Duodenal mucosa (tissue), 2 donors: Measurements from ENCODE around the gene C3orf85.
"Not testable (repeated sequence)": the region's sequence is repeated elsewhere in the genome, so short reads cannot be mapped to it uniquely, and the experiment has no call there.

Experiments
- H3K27ac ChIP-seq: one replicate; pipeline ENCODE4 v1.7.0; 2013; ENCODE audit warnings: low read depth, low read length
- H3K27me3 ChIP-seq, 2 donors: one replicate each; pipeline ENCODE4 v1.7.0; 2013; ENCODE audit warnings: low read length in 2 of 2, control low read depth in 1 of 2; ENCODE audit not compliant: insufficient read depth in 2 of 2, control insufficient read depth in 1 of 2
- H3K36me3 ChIP-seq, 2 donors: one replicate each; pipeline ENCODE4 v1.7.0; 2013; ENCODE audit warnings: low read length in 2 of 2, control low read depth in 1 of 2; ENCODE audit not compliant: insufficient read depth in 2 of 2, control insufficient read depth in 1 of 2
- H3K4me1 ChIP-seq, 2 donors: one replicate each; pipeline ENCODE4 v1.7.0; 2013; ENCODE audit warnings: low read length in 2 of 2, control low read depth in 1 of 2; ENCODE audit not compliant: insufficient read depth in 2 of 2, control insufficient read depth in 1 of 2
- H3K4me3 ChIP-seq, 2 donors: one replicate each; pipeline ENCODE4 v1.7.0; 2013; ENCODE audit warnings: low read length in 2 of 2, low read depth in 1 of 2
- H3K9ac ChIP-seq, 2 donors: one replicate each; pipeline ENCODE4 v1.7.0; 2013; ENCODE audit warnings: low read length in 2 of 2, low read depth in 1 of 2
- H3K9me3 ChIP-seq, 2 donors: one replicate each; pipeline ENCODE4 v1.7.0; 2013; ENCODE audit warnings: low read length in 2 of 2, control low read depth in 1 of 2; ENCODE audit not compliant: control insufficient read depth in 1 of 2

Gene C3orf85

DNA sequence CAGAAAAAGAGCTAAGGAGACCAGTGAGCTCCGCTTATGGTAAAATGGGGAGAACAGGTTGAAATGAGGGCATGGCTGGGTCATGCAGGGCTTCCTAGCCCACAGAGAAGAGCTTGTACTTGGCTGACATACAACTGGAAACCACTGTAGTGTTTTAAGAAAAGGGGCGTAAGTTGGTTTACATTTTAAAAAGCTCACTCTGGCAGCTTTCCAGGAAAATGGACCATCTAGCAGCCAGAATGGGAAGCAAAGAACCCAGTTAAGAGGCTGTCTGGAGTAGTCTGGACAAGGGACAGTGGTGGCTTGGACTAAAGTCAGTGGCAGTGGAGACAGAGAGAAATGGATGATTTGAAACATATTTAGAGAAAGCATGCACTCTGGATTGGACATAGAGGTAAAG, 20.5 kb upstream of the C3orf85 start:
- Histone ChIP-seq H3K36me3 (no peaks in the 10 kb centered on the region), H3K4me1 (peaks cover 9 to 29% of the 10 kb centered on the region in 2 donors), H3K9me3 (no peaks in the 10 kb centered on the region), H3K27ac (no peak overlapping the region), H3K9ac (no peak overlapping the region), H3K27me3 (no peaks in the 10 kb centered on the region), H3K4me3 (no peak overlapping the region)

- Histone ChIP-seq H3K27me3 (no peaks in the 10 kb centered on the region), H3K9ac (no peak within 1 kb of the TSS), H3K36me3 (no peaks in the 10 kb centered on the region), H3K9me3 (no peaks in the 10 kb centered on the region), H3K27ac (no peak within 1 kb of the TSS), H3K4me1 (peaks cover 9 to 21% of the 10 kb centered on the region in 2 donors), H3K4me3 (no peak within 1 kb of the TSS)
Observed at GRCh38 chr3:109117939-109118338, 18.6 kb upstream of the C3orf85 start, which contains the start of gene MORC1. Gene MORC1 (minus strand): TSS chr3:109118134. CDS start chr3:109118059, 75 bp downstream.

DNA sequence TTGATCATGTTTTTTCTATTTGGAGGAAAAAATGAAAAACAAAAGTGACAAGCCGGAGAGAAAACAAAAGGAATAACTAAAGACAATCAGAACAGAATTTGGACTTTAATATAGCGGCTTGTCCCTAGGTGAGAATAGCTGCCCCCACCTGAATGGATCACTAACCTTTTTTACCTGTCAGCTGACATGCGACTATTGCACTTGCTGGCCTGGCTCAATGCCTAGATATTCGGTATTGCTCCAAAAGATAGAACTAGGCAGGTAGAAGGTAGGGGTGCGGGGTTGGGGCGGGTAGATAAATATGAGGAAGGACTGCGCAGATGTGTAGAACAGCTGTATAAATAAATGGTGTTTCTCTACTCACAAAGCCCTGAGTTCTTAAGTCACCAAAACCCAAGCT, 17.9 kb upstream of the C3orf85 start:
- H3K27ac ChIP-seq, result no peak overlapping the region
- peaks cover 9 to 15% of the 10 kb centered on the region in 2 donors for H3K4me1 ChIP-seq
- H3K9me3 ChIP-seq, result no peaks in the 10 kb centered on the region
- no peaks in the 10 kb centered on the region for H3K27me3 ChIP-seq
- no peak overlapping the region for H3K9ac ChIP-seq
- no peak overlapping the region for H3K4me3 ChIP-seq
- no peaks in the 10 kb centered on the region for H3K36me3 ChIP-seq

DNA sequence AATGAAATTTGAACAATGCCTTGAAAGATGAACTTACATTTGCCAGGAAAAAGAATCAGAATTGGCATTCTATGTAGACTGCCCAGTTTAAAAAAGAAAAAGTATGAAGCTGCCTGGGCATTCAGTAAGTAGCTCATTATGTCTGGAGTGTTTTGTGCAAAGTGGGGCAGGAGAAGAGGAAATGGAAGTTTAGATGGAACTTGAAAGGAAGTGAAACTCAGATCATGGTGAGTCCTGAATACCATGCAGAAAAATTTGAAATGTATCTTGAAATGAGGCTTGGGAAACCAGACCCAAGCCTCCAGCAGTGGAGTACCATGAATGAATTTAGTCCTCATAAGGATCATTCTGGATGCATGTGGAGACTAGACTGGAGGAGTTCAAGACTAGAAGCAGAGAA, 13.8 kb upstream of the C3orf85 start:
- H3K9me3 ChIP-seq, result no peaks in the 10 kb centered on the region
- H3K4me3 ChIP-seq, result no peak overlapping the region
- no peak overlapping the region for H3K27ac ChIP-seq
- no peaks in the 10 kb centered on the region for H3K36me3 ChIP-seq
- peaks cover 22 to 29% of the 10 kb centered on the region in 2 donors for H3K4me1 ChIP-seq
- no peaks in the 10 kb centered on the region for H3K27me3 ChIP-seq
- H3K9ac ChIP-seq, result no peak overlapping the region

DNA sequence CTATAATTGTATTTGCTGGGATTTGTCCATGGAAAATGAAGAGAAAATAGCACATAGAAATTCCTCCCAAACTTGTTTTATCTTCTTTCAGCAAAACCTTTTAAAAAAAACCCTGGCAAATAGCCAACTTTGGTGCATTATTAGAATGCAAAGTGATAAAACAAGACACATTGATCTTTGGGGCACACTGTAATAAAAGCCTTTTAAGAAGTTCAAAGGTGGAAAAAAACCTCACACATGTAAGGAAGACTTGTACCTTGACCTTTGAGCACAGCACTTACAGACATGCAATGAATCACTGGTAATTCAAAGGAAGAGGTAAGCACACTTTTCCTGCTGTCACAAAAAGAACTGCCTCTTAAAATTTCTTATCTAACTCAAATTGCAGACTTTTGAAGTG, 10.6 kb upstream of the C3orf85 start:
- Histone ChIP-seq H3K27ac (no peak overlapping the region), H3K9me3 (no peaks in the 10 kb centered on the region), H3K4me3 (no peak overlapping the region), H3K27me3 (no peaks in the 10 kb centered on the region), H3K4me1 (peaks cover 12 to 20% of the 10 kb centered on the region in 2 donors), H3K36me3 (no peaks in the 10 kb centered on the region), H3K9ac (no peak overlapping the region)

GRCh38 chr3:109127553-109127952, 9.0 kb upstream of the C3orf85 start:
- H3K4me3 ChIP-seq, result no peak overlapping the region
- no peak overlapping the region for H3K27ac ChIP-seq
- no peaks in the 10 kb centered on the region for H3K27me3 ChIP-seq
- no peaks in the 10 kb centered on the region for H3K36me3 ChIP-seq
- peaks cover 23 to 36% of the 10 kb centered on the region in 2 donors for H3K4me1 ChIP-seq
- no peak overlapping the region for H3K9ac ChIP-seq
- H3K9me3 ChIP-seq, result no peaks in the 10 kb centered on the region

GRCh38 chr3:109131276-109131675, 5.2 kb upstream of the C3orf85 start:
- H3K27me3 ChIP-seq, result no peaks in the 10 kb centered on the region
- no peak overlapping the region for H3K9ac ChIP-seq
- H3K4me1 ChIP-seq, result peaks cover 22 to 44% of the 10 kb centered on the region in 2 donors
- no peaks in the 10 kb centered on the region for H3K9me3 ChIP-seq
- H3K27ac ChIP-seq, result no peak overlapping the region
- H3K36me3 ChIP-seq, result no peaks in the 10 kb centered on the region
- H3K4me3 ChIP-seq, result no peak overlapping the region

DNA sequence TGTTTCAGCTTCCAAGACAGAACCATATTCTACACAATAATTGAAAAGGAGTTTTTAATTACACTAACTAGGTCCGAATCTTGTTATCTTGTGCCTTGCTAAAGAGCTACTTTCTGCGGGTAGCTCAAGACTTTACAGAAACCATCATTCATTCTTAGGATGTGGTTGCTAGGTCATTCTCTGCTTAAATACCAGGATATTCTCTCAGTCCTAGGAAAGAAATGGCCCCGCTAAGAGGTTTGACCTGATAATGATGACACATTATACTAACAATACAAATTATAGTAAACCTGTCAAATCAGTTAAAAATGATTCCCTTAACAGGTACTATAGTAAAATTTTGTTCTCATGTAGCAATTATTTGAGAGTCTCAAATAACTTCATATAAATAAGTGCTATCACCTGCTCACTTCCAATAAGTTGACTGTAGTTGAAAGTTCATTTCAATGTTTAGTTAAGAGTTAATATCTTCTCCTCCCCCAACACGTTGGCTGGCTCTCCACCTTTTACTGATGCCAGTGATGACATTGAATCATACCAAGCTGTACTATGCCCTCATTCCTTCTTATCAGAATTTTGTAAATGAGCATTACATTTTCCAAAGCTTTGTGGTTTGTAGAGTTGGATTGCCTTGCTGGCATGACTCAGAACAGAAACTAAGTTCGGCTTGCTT, 3.6 kb upstream of the C3orf85 start:
- Histone ChIP-seq H3K27me3 (no peaks in the 10 kb centered on the region), H3K9ac (no peak overlapping the region), H3K9me3 (no peaks in the 10 kb centered on the region), H3K27ac (no peak overlapping the region), H3K36me3 (no peaks in the 10 kb centered on the region), H3K4me1 (peaks cover 19 to 39% of the 10 kb centered on the region in 2 donors), H3K4me3 (no peak overlapping the region)

GRCh38 chr3:109133474-109133816, 3.1 kb upstream of the C3orf85 start:
- H3K36me3 ChIP-seq, H3K27ac ChIP-seq, H3K9ac ChIP-seq, H3K4me3 ChIP-seq, H3K9me3 ChIP-seq, H3K27me3 ChIP-seq: not testable (repeated sequence)
- H3K4me1 ChIP-seq, result peaks cover 19 to 39% of the 10 kb centered on the region in 2 donors

- Histone ChIP-seq H3K27ac (no peak overlapping the region), H3K36me3 (no peaks in the 10 kb centered on the region), H3K4me3 (peak overlapping the region; percentile 56 to 65), H3K4me1 (peaks cover 6 to 18% of the 10 kb centered on the region in 2 donors), H3K9ac (peak overlapping the region in 1 of 2 donors; percentile 48), H3K9me3 (no peaks in the 10 kb centered on the region), H3K27me3 (no peaks in the 10 kb centered on the region)
Observed at GRCh38 chr3:109137761-109138160, 1.2 kb downstream of the C3orf85 start.
